NCI-H1092 (cell line): Measurements from ENCODE around the gene PSORS1C2.
"Not testable (repeated sequence)": the region's sequence is repeated elsewhere in the genome, so short reads cannot be mapped to it uniquely, and the experiment has no call there.

ENCODE experiments used
- DNase-seq: peaks from one replicate; lab custom pipeline; 2025; lab: John Stamatoyannopoulos, UW

Gene PSORS1C2

GRCh38 chr6:31138982-31139381, at the start of gene PSORS1C2:
PSORS1C2 (minus strand) TSS chr6:31139066; CDS start chr6:31139026, 40 bp downstream.
- DNase-seq = no peak

- no peak for DNase-seq
Measured at GRCh38 chr6:31187780-31188194, 48.9 kb upstream of the PSORS1C2 start.

GRCh38 chr6:31186052-31186734, 47.3 kb upstream of the PSORS1C2 start:
- no peak for DNase-seq

GRCh38 chr6:31185695-31186051, 46.8 kb upstream of the PSORS1C2 start:
- not testable (repeated sequence) for DNase-seq

GRCh38 chr6:31183859-31184258, 45.0 kb upstream of the PSORS1C2 start:
- not testable (repeated sequence) for DNase-seq

GRCh38 chr6:31183287-31183686, 44.4 kb upstream of the PSORS1C2 start:
- not testable (repeated sequence) for DNase-seq

GRCh38 chr6:31180500-31180899, 41.6 kb upstream of the PSORS1C2 start:
- DNase-seq = no peak

GRCh38 chr6:31179896-31180295, 41.0 kb upstream of the PSORS1C2 start:
- DNase-seq = no peak

GRCh38 chr6:31179042-31179386, 40.1 kb upstream of the PSORS1C2 start:
- DNase-seq = no peak

- DNase-seq = no peak
Measured at GRCh38 chr6:31178143-31179041, 39.5 kb upstream of the PSORS1C2 start.

GRCh38 chr6:31175971-31176370, 37.1 kb upstream of the PSORS1C2 start:
- DNase-seq = no peak

GRCh38 chr6:31174378-31174777, 35.5 kb upstream of the PSORS1C2 start:
- DNase-seq = no peak

GRCh38 chr6:31173406-31173805, 34.5 kb upstream of the PSORS1C2 start:
- DNase-seq = no peak

GRCh38 chr6:31172973-31173384, 34.1 kb upstream of the PSORS1C2 start:
- DNase-seq = no peak

- DNase-seq = no peak
Measured at GRCh38 chr6:31171931-31172905, 33.4 kb upstream of the PSORS1C2 start.

GRCh38 chr6:31170987-31171671, 32.3 kb upstream of the PSORS1C2 start:
- no peak for DNase-seq

GRCh38 chr6:31170600-31170881, 31.7 kb upstream of the PSORS1C2 start, which contains the start of gene POU5F1:
POU5F1 (minus strand) TSS chr6:31170682; CDS start chr6:31170620, 62 bp downstream.
- DNase-seq = no peak

GRCh38 chr6:31169858-31170599, 31.2 kb upstream of the PSORS1C2 start:
- DNase-seq = not testable (repeated sequence)

- no peak for DNase-seq
Measured at GRCh38 chr6:31169123-31169857, 30.4 kb upstream of the PSORS1C2 start.

- no peak for DNase-seq
Measured at GRCh38 chr6:31168606-31169005, 29.7 kb upstream of the PSORS1C2 start.
